Measurements from ENCODE around the gene FCGR3A. TPM values are rescaled to one million over a fixed set of nuclear protein-coding genes. Genes with fewer than 3 reads are reported as not detected.

Gene FCGR3A
- polyA plus RNA-seq, 1 donor (not counting 4 experiments of a cell fraction or from before 2014, with no cell fraction given) = not detected

GRCh38 chr1:161501234-161501633 is 48.4 kb downstream of the FCGR3A start:
- Histone ChIP-seq H3K9me3 (ENCODE audit: control insufficient read depth, low read depth, low read length) (no peaks in the 10 kb centered on the region), H3K4me3 (ENCODE audit: control insufficient read depth in 2 of 3, extremely low read depth in 1 of 3, insufficient read depth in 2 of 3, low read depth in 1 of 3, low read length in 3 of 3) (no peak overlapping the region), H4K20me1 (ENCODE audit: control insufficient read depth, extremely low read depth, insufficient read depth, low read length) (no peaks in the 10 kb centered on the region), H3K9me1 (ENCODE audit: control insufficient read depth, extremely low read depth, insufficient read depth, low read length) (no peaks in the 10 kb centered on the region), H3K27me3 (ENCODE audit: control insufficient read depth, extremely low read depth, insufficient read depth, low read length) (peaks cover 3% of the 10 kb centered on the region), H3K27ac (ENCODE audit: control insufficient read depth, insufficient read depth, low read length) (no peak overlapping the region), H3K4me1 (ENCODE audit: control insufficient read depth, extremely low read depth, insufficient read depth, low read length) (no peaks in the 10 kb centered on the region), H3K79me2 (ENCODE audit: control insufficient read depth, insufficient read depth, low read length) (no peaks in the 10 kb centered on the region), H3K9ac (ENCODE audit: control insufficient read depth, extremely low read depth, insufficient read depth, low read length) (no peak overlapping the region), H3K36me3 (ENCODE audit: control insufficient read depth in 2 of 2, extremely low read depth in 1 of 2, insufficient read depth in 2 of 2, low read length in 2 of 2) (no peaks in the 10 kb centered on the region), H2AFZ (ENCODE audit: control insufficient read depth, low read length) (no peak overlapping the region), H3K4me2 (ENCODE audit: control insufficient read depth, extremely low read depth, insufficient read depth, low read depth, low read length) (no peak overlapping the region)
- dilution Hi-C loops (cut with MboI; ENCODE audit: extremely low pct_ligation_motif_present, low sequenced_read_pairs) = no loop called here
- FAIRE-seq (no peak), DNase-seq (ENCODE audit: low read depth, low spot score) (no peak)
- TF ChIP-seq CTCF (optimal IDR thresholded peaks at IDR 0.05 in 1 of 3, IDR thresholded peaks at IDR 0.05 in 1 of 3, conservative IDR thresholded peaks at IDR 0.05 in 1 of 3; ENCODE audit: extremely low read depth in 1 of 3, insufficient read depth in 2 of 3, low read length in 3 of 3) (no peak), EZH2 (IDR thresholded peaks at IDR 0.05; ENCODE audit: low read length) (no peak)

- TF ChIP-seq EZH2 (IDR thresholded peaks at IDR 0.05; ENCODE audit: low read length) = no peak
- no peak for TF ChIP-seq CTCF (optimal IDR thresholded peaks at IDR 0.05 in 1 of 3, IDR thresholded peaks at IDR 0.05 in 1 of 3, conservative IDR thresholded peaks at IDR 0.05 in 1 of 3; ENCODE audit: extremely low read depth in 1 of 3, insufficient read depth in 2 of 3, low read length in 3 of 3)
- Histone ChIP-seq H3K27ac (ENCODE audit: control insufficient read depth, insufficient read depth, low read length) (no peak overlapping the region), H3K9me3 (ENCODE audit: control insufficient read depth, low read depth, low read length) (no peaks in the 10 kb centered on the region), H3K36me3 (ENCODE audit: control insufficient read depth in 2 of 2, extremely low read depth in 1 of 2, insufficient read depth in 2 of 2, low read length in 2 of 2) (no peaks in the 10 kb centered on the region), H3K4me2 (ENCODE audit: control insufficient read depth, extremely low read depth, insufficient read depth, low read depth, low read length) (no peak overlapping the region), H3K9ac (ENCODE audit: control insufficient read depth, extremely low read depth, insufficient read depth, low read length) (no peak overlapping the region), H3K27me3 (ENCODE audit: control insufficient read depth, extremely low read depth, insufficient read depth, low read length) (peaks cover 3% of the 10 kb centered on the region), H3K79me2 (ENCODE audit: control insufficient read depth, insufficient read depth, low read length) (no peaks in the 10 kb centered on the region), H3K4me3 (ENCODE audit: control insufficient read depth in 2 of 3, extremely low read depth in 1 of 3, insufficient read depth in 2 of 3, low read depth in 1 of 3, low read length in 3 of 3) (no peak overlapping the region), H2AFZ (ENCODE audit: control insufficient read depth, low read length) (no peak overlapping the region), H3K4me1 (ENCODE audit: control insufficient read depth, extremely low read depth, insufficient read depth, low read length) (no peaks in the 10 kb centered on the region), H4K20me1 (ENCODE audit: control insufficient read depth, extremely low read depth, insufficient read depth, low read length) (no peaks in the 10 kb centered on the region), H3K9me1 (ENCODE audit: control insufficient read depth, extremely low read depth, insufficient read depth, low read length) (no peaks in the 10 kb centered on the region)
- dilution Hi-C loops (cut with MboI; ENCODE audit: extremely low pct_ligation_motif_present, low sequenced_read_pairs) = no loop called here
- DNase-seq (ENCODE audit: low read depth, low spot score) = no peak
- no peak for FAIRE-seq
These were observed 50.2 kb downstream of the FCGR3A start for GRCh38 chr1:161499099-161500039.

All from keratinocyte (primary cell).